HG03066 (cell line): ENCODE measurements around the gene OR6C68.
"Not testable (repeated sequence)": the region's sequence is repeated elsewhere in the genome, so short reads cannot be mapped to it uniquely, and the experiment has no call there.

Experiments
- ATAC-seq: cut with Tn5 transposase; IDR thresholded peaks from one replicate; pipeline ENCODE4 v1.9.1; 2021; ENCODE audit warnings: low read depth; ENCODE audit not compliant: unreplicated experiment

OR6C68 gene

DNA sequence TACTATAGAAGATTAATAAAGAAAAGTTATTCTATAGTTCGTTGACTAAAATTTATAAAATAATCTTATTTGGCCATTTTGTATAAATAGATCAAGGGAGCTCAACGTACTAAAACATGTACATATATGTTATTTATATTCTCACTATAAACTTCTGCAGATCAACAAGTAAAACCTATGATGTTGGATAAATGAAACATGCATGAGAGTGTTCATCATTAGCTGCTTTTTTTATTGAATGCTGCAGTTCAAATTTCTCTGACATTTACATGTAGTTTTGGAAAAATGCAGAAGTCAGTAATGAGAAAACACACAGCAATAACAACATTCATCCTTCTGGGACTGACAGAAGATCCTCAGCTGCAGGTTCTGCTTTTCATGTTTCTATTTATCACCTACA, at the start of gene OR6C68:
OR6C68 (plus strand) TSS at position 301 of the 400 bp plus-strand sequence; CDS start at position 301, 0 bp downstream.
- no peak for ATAC-seq

- ATAC-seq, result no peak
These were observed 48.4 kb upstream of the OR6C68 start, which contains the start of gene OR6C2 for GRCh38 chr12:55443776-55444175. Gene OR6C2, plus strand, starts transcription at chr12:55444076. Its CDS starts 8,138 bp downstream, at chr12:55452214.

GRCh38 chr12:55445357-55445756, 46.8 kb upstream of the OR6C68 start:
- ATAC-seq, result no peak

DNA sequence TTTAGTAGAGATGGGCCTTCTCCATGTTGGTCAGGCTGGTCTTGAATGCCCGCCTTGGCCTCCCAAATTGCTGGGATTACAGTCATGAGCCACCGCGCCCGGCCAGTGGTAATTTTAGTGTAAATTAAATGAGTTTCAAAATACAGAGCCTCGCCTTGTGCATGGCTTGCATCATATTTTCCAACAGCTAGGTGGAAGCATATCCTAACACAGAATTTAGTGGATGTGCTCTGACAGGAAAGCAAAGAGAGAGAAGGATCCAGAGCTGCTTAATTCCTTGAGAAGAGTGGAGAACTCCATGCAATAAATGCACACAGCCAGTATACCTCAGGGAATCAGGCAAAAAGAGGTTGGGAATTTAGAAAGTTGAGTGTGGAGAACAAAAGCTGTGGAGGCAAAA, 45.9 kb upstream of the OR6C68 start:
- no peak for ATAC-seq

GRCh38 chr12:55448825-55449224, 43.4 kb upstream of the OR6C68 start:
- ATAC-seq, result no peak

DNA sequence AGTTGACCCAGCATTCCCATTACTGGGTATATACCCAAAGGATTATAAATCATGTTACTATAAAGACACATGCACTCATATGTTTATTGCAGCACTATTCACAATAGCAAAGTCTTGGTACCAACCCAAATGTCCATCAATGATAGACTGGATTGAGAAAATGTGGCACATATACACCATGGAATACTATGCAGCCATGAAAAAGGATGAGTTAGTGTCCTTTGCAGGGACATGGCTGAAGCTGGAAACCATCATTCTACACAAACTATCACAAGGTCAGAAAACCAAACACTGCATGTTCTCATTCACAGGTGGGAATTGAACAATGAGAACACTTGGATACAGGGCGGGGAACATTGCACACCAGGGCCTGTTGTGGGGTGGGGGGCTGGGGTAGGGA, 27.3 kb upstream of the OR6C68 start:
- not testable (repeated sequence) for ATAC-seq

DNA sequence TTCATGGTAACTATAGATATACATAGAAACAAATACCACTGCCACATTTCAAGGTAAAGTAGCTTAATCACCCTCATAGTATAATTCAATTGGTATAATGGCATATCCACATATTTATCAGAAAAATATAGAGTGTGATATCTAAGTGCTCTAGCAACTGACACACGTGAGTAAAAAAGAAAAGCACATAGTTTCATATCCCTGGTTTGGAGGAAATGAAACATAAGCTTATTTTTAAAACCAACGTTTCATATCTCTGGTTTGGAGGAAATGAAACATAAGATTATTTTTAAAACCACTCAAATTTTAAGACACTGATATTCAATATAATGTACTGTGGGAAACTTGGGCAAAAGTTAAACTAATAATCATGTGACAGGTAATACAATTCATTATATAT, 24.3 kb upstream of the OR6C68 start:
- no peak for ATAC-seq

DNA sequence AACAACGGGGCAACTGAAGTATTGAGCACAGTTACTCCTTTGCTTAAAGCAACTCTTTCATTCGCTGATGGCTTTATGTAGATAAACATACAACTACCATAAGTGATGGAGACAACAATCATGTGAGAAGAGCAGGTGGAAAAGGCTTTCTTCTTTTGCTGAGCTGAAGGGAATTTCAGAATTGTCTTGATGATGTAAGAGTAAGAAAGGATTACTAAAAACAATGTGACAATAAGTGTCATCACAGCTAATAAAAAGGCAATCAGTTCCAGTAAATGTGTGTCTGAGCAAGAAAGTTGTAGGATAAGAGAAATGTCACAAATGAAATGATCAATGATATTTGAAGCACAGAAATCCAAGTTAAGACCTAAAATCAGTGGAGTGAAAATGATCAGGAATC, 22.9 kb upstream of the OR6C68 start:
- no peak for ATAC-seq

DNA sequence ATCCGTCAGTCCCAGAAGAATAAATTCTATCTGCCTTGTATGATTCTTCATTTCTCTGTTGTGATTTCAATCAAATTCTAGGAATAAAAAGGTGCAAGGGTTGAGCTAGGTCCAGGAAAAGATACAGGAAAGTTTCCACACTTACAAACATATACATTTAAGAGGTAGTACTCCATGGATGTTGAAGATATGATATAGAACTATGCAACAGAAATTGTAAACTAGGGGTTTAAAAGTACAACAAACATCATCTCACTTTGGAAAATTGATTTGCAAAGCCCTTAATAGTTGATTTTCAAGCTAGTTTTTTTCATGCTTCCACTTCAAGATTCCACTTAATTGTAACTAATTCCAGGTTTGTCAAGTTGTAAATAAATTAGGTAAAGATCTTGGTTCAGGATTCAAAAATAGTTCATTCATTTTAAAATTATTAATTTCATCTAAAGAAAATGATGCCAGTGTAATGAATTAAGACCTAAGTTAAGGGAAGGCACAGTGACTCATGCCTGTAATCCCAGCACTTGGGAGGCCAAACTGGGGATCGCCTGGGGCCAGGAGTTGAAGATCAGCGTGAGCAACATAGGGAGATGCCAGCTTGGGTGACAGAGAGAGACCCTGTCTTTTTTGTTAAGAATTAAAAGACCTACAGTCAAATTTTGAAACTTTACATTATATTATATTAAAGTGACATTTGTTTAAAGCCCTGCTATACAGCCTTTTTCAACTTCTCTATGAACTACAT, 21.9 kb upstream of the OR6C68 start, which contains the start of gene OR6C70:
OR6C70 (minus strand) TSS at position 51 of the 742 bp plus-strand sequence; CDS start at position 51, 0 bp downstream.
- no peak for ATAC-seq

DNA sequence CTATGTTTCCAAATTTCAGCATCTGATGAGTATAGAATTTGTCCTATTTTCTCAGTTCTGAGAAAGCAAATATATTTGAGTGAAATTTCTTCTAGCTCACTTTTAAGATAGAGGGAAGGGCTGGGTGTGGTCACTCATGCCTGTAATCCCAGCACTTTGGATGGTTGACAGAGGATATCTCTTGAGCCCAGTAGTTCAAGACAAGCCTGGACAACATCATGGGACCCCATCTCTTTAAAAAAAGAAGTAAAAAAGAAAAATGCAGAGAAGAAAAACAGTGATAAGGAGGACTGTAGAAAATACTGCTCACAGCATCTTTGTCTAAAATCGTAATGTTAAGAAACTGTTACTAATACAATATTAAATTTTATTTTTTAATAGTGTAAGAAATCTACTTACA, 19.9 kb upstream of the OR6C68 start:
- no peak for ATAC-seq

DNA sequence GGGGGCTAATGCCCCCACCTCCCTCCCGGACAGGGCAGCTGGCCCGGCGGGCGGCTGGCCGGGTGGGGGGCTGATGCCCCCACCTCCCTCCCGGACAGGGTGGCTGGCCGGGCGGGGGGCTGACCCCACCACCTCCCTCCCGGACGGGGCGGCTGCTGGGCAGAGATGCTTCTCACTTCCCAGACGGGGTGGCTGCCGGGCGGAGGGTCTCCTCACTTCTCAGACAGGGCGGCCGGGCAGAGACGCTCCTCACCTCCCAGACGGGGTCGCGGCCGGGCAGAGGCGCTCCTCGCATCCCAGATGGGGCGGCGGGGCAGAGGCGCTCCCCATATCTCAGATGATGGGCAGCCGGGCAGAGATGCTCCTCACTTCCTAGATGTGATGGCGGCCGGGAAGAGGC, 13.0 kb upstream of the OR6C68 start:
- not testable (repeated sequence) for ATAC-seq

DNA sequence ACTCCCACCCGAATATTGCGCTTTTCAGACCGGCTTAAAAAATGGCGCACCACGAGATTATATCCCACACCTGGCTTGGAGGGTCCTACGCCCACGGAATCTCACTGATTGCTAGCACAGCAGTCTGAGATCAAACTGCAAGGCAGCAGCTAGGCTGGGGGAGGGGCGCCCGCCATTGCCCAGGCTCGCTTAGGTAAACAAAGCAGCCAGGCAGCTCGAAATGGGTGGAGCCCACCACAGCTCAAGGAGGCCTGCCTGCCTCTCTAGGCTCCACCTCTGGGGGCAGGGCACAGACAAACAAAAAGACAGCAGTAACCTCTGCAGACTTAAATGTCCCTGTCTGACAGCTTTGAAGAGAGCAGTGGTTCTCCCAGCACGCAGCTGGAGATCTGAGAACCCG, 7.9 kb upstream of the OR6C68 start:
- not testable (repeated sequence) for ATAC-seq

GRCh38 chr12:55495490-55495889, 3.3 kb downstream of the OR6C68 start:
- ATAC-seq, result no peak

DNA sequence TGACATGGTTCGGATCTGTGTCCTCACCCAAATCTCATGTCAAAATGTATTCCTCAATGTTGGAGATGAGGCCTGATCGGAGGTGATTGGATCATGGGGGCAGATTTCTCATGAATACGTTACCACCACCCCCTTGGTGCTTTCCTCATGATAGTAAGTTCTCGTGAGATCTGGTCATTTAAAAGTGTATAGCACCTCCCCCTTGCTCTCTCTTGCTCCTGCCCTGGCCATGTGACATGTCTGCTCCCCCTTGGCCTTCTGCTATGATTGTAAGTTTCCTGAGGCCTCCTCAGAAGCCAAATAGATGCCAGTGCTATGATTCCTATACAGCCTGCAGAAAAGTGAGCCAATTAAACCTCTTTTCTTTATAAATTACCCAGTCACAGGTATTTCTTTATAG, 7.1 kb downstream of the OR6C68 start:
- no peak for ATAC-seq

DNA sequence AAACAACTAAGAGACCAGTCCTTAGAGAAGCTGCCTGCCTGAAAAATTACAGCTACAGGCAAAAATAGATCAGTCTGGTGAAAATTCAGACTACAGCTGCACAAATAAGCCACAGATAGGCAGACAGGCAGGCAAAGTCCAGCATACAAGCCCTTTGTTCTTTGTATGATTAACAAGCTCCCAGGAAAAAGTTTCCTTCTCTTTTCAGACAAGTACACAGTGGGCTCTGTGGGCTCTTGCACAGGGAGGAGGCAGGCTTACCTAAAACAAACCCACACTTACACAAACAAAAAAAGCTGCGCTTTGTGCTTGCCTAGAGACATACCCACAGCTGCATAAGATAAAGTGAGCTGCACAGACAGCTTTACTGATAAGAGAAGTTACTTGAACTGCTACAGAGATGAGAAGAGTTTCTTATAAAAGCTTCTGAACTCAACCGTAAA, 7.7 kb downstream of the OR6C68 start:
- no peak for ATAC-seq

GRCh38 chr12:55501601-55502000, 9.4 kb downstream of the OR6C68 start:
- no peak for ATAC-seq

GRCh38 chr12:55515696-55516095, 23.5 kb downstream of the OR6C68 start:
- no peak for ATAC-seq

DNA sequence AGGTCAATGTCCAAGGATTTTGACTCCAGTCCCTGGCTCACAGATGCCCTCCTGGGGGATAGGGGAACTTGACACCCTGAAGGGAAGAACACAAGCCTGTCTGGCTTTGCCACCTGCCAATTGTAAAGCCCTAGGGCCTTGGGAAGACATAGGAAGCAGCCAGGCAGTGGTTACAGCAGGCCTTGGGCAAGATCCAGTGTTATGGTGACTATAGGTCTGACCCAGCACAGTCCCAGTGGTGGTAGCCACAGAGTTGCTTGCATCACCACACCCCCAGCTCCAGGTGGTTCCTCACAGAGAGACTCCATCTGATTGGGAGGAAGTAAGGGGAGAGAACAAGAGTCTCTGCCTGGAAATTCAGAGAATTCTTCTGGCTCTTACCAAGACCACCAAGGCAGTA, 24.2 kb downstream of the OR6C68 start:
- ATAC-seq, result no peak
